ENCODE results near the gene PEX11B.

GRCh38 chr1:145912128-145912641, 6.3 kb downstream of the PEX11B start:
- no peak for TF ChIP-seq GATA2 (IDR thresholded peaks at IDR 0.05; ENCODE audit: low read depth, low read length)
- TF ChIP-seq GATA3 (IDR thresholded peaks at IDR 0.05; ENCODE audit: low read depth, low read length): no peak
